Calu3 (cell line): Measurements from ENCODE around the gene TMEM37. TPM values are rescaled to one million over a fixed set of nuclear protein-coding genes. Genes with fewer than 3 reads are reported as not detected.

ENCODE experiments used
- BruUV-seq: library from RNA; stranded (reverse); fragments of 400-500 nt; replicated peaks from 2 replicates; lab custom pipeline; 2021; lab: Mats Ljungman, UMichigan
- CTCF ChIA-PET: fragments of 300-600 bp; sonication (Branson Sonifier 250); formaldehyde crosslinking; loops from one replicate; lab custom pipeline; 2022; ENCODE audit warnings: antibody characterized with exemption; lab: Charles Lee
- DNase-seq: peaks from one replicate; pipeline ENCODE4 v3.0.0; 2022
- H3K27ac Mint-ChIP-seq: one replicate; pipeline ENCODE4 v1.8.0; 2022; ENCODE audit warnings: mixed read lengths; ENCODE audit not compliant: unreplicated experiment
- H3K27me3 Mint-ChIP-seq: one replicate; pipeline ENCODE4 v1.8.0; 2022; ENCODE audit warnings: mixed read lengths; ENCODE audit not compliant: unreplicated experiment
- H3K36me3 Mint-ChIP-seq: one replicate; pipeline ENCODE4 v1.8.0; 2022; ENCODE audit warnings: mild to moderate bottlenecking, moderate library complexity, mixed read lengths; ENCODE audit not compliant: insufficient read depth, unreplicated experiment
- H3K4me1 Mint-ChIP-seq: one replicate; pipeline ENCODE4 v1.8.0; 2022; ENCODE audit warnings: mild to moderate bottlenecking, low read depth, mixed read lengths; ENCODE audit not compliant: unreplicated experiment
- H3K4me3 Mint-ChIP-seq: one replicate; pipeline ENCODE4 v1.8.0; 2022; ENCODE audit warnings: mild to moderate bottlenecking, low read depth, moderate library complexity, mixed read lengths; ENCODE audit not compliant: unreplicated experiment
- H3K9me3 Mint-ChIP-seq: one replicate; pipeline ENCODE4 v1.8.0; 2022; ENCODE audit warnings: low read depth, mixed read lengths; ENCODE audit not compliant: unreplicated experiment
- CTCF ChIP-seq: fragments of 200-600 bp; IDR thresholded peaks from one replicate; pipeline ENCODE4 v1.8.0; 2022; ENCODE audit warnings: antibody characterized with exemption; ENCODE audit not compliant: unreplicated experiment
- intact Hi-C: fragments of 100-400 bp; cut with micrococcal nuclease; formaldehyde crosslinking; loops from one replicate; pipeline ENCODE4 v1.10.0; 2022; ENCODE audit not compliant: unreplicated experiment
- total RNA-seq: library from RNA; stranded (reverse); gene quantifications from 2 replicates; pipeline ENCODE4 v1.2.3, GENCODE V29; 2022

The TMEM37 gene
- total RNA-seq, 1 experiment from 2014 or later: 0.76 TPM

GRCh38 chr2:119455066-119455718 lies 23.5 kb downstream of the TMEM37 start:
- intact Hi-C loops: no loop called here
- TF ChIP-seq CTCF: no peak
- DNase-seq: no peak
- CTCF ChIA-PET: interaction anchor here (0.6 kb wide), 1 partner anchor 443 kb away, joined by 6 read pairs; no protein-coding TSS in a partner anchor
- Mint-ChIP-seq H3K9me3 (no peaks in the 10 kb centered on the region), H3K4me3 (no peak overlapping the region), H3K36me3 (no peaks in the 10 kb centered on the region), H3K27me3 (peaks cover 72% of the 10 kb centered on the region), H3K4me1 (no peaks in the 10 kb centered on the region), H3K27ac (no peak overlapping the region)
- no TSS peak for BruUV-seq

GRCh38 chr2:119460076-119460475 lies 28.4 kb downstream of the TMEM37 start:
- Mint-ChIP-seq H3K4me1 (no peaks in the 10 kb centered on the region), H3K9me3 (no peaks in the 10 kb centered on the region)

GRCh38 chr2:119461811-119462210 lies 30.2 kb downstream of the TMEM37 start:
- CTCF ChIA-PET: interaction anchor here (0.6 kb wide), 1 partner anchor 15 kb away, joined by 5 read pairs; no protein-coding TSS in a partner anchor
- intact Hi-C loops: no loop called here

More at GRCh38 chr2:119460076-119460475, 28.4 kb downstream of the TMEM37 start:
- no TSS peak for BruUV-seq
- H3K27me3 Mint-ChIP-seq: peaks cover 27% of the 10 kb centered on the region
- H3K27ac Mint-ChIP-seq: no peak overlapping the region
- no peak overlapping the region for H3K4me3 Mint-ChIP-seq
- H3K36me3 Mint-ChIP-seq: no peaks in the 10 kb centered on the region
- intact Hi-C loops: no loop called here
- no peak for TF ChIP-seq CTCF
- no peak for DNase-seq
- CTCF ChIA-PET: interaction anchor here (1.5 kb wide), 1 partner anchor 17 kb away, joined by 5 read pairs; no protein-coding TSS in a partner anchor

GRCh38 chr2:119462574-119462973 lies 30.9 kb downstream of the TMEM37 start:
- Mint-ChIP-seq H3K4me3 (no peak overlapping the region), H3K9me3 (no peaks in the 10 kb centered on the region), H3K4me1 (no peaks in the 10 kb centered on the region), H3K27ac (no peak overlapping the region), H3K36me3 (no peaks in the 10 kb centered on the region), H3K27me3 (peaks cover 13% of the 10 kb centered on the region)
- DNase-seq: no peak
- no TSS peak for BruUV-seq
- TF ChIP-seq CTCF: no peak
- CTCF ChIA-PET: no interaction called here
- intact Hi-C loops: no loop called here

More at GRCh38 chr2:119461811-119462210, 30.2 kb downstream of the TMEM37 start:
- BruUV-seq: no TSS peak
- Mint-ChIP-seq H3K27ac (no peak overlapping the region), H3K9me3 (no peaks in the 10 kb centered on the region), H3K27me3 (peaks cover 13% of the 10 kb centered on the region), H3K36me3 (no peaks in the 10 kb centered on the region), H3K4me1 (no peaks in the 10 kb centered on the region), H3K4me3 (no peak overlapping the region)
- TF ChIP-seq CTCF: no peak
- DNase-seq: no peak
